Activated CD8-positive, alpha-beta memory T cell treated with anti-CD3 and anti-CD28 coated beads, Interleukin-2, amount 10 ng/mL, durations not matched to agents 7 days and 5 days (primary cell): ENCODE data around the gene VWA1. TPM values are rescaled to one million over a fixed set of nuclear protein-coding genes. Genes with fewer than 3 reads are reported as not detected.
"Not testable (repeated sequence)": the region's sequence is repeated elsewhere in the genome, so short reads cannot be mapped to it uniquely, and the experiment has no call there.

Experiments
- ATAC-seq: fragments of 150-1000 bp; cut with Tn5 transposase; one replicate; pipeline ENCODE4 v1.10.0; 2021; ENCODE audit warnings: moderate library complexity
- CTCF ChIA-PET: fragments of 350-600 bp; sonication (Branson Sonifier 250); formaldehyde crosslinking; loops from one replicate; lab custom pipeline; 2021; ENCODE audit warnings: antibody characterized with exemption; lab: Charles Lee
- DNase-seq: peaks from one replicate; pipeline ENCODE4 v3.0.0-alpha.2; 2020
- H3K27ac Mint-ChIP-seq: one replicate; pipeline ENCODE4 v1.8.0; 2021; ENCODE audit warnings: mild to moderate bottlenecking, mixed read lengths
- H3K27me3 Mint-ChIP-seq: one replicate; pipeline ENCODE4 v1.8.0; 2021; ENCODE audit warnings: mixed read lengths
- H3K36me3 Mint-ChIP-seq: one replicate; pipeline ENCODE4 v1.8.0; 2021; ENCODE audit warnings: mild to moderate bottlenecking, mixed read lengths
- H3K4me1 Mint-ChIP-seq: one replicate; pipeline ENCODE4 v1.8.0; 2021; ENCODE audit warnings: mixed read lengths
- H3K4me3 Mint-ChIP-seq: one replicate; pipeline ENCODE4 v1.8.0; 2021; ENCODE audit warnings: mild to moderate bottlenecking, moderate library complexity, mixed read lengths
- H3K9me3 Mint-ChIP-seq: one replicate; pipeline ENCODE4 v1.8.0; 2022; ENCODE audit warnings: low read depth, mixed read lengths
- total RNA-seq, 2 experiments: library from RNA; stranded (reverse); gene quantifications; one replicate each; pipeline ENCODE4 v1.2.3, GENCODE V29; 2021

Gene VWA1
- total RNA-seq, 2 experiments from 2014 or later: 0.20 to 0.28 TPM

- H3K9me3 Mint-ChIP-seq, H3K4me1 Mint-ChIP-seq, DNase-seq, H3K27me3 Mint-ChIP-seq, H3K27ac Mint-ChIP-seq, CTCF ChIA-PET, H3K4me3 Mint-ChIP-seq, ATAC-seq, H3K36me3 Mint-ChIP-seq: not testable (repeated sequence)
Observed at GRCh38 chr1:1454286-1455056, 19.0 kb downstream of the VWA1 start.

DNA sequence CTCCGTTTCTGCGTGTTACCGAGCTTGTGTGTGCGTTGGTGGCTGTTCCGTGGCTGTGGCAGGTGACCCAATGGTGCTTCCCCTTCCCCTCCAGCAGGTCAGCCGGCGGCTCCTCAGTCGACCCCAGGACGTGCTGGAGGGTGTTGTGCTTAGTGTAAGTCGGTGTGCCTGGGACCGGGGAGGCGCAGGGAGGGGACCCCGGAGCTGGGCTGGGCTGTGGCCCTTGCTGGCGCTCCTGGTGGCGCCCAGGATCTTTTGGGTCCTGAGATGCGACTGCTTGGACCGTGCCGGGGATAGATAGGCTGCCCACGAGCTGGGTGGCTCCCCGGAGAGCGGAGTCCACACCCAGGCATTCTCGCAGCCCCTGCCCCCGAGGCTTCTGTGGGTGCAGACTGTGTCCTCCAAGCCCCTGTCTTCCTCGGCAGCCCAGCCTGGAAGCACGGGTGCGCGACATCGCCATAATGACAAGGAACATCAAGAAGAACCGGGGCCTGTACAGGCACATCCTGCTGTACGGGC lies 19.9 kb downstream of the VWA1 start:
- no peak for ATAC-seq
- CTCF ChIA-PET: no interaction called here
- Mint-ChIP-seq H3K9me3 (no peaks in the 10 kb centered on the region), H3K4me1 (no peaks in the 10 kb centered on the region), H3K27me3 (no peaks in the 10 kb centered on the region), H3K4me3 (no peak overlapping the region), H3K36me3 (no peaks in the 10 kb centered on the region), H3K27ac (no peak overlapping the region)
- DNase-seq: no peak

DNA sequence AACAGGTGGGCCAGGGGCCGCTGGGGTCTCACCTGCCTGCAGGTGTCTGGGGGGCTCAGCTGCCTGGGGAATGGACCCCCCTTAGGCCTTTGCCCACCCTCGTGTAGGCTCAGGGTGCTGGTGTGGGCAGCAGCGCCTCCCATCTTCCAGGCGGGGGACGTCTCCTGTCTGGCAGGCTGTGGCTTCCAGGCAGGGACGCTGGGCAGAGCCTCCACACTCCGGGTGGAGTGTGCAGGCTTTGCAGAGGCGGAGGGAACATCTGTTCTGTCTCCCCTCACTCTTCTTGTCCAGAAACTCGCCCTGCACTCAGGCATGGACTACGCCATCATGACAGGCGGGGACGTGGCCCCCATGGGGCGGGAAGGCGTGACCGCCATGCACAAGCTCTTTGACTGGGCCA lies 20.4 kb downstream of the VWA1 start:
- H3K9me3 Mint-ChIP-seq, ATAC-seq, DNase-seq, H3K4me1 Mint-ChIP-seq, H3K36me3 Mint-ChIP-seq, H3K27me3 Mint-ChIP-seq, CTCF ChIA-PET, H3K4me3 Mint-ChIP-seq, H3K27ac Mint-ChIP-seq: not testable (repeated sequence)

DNA sequence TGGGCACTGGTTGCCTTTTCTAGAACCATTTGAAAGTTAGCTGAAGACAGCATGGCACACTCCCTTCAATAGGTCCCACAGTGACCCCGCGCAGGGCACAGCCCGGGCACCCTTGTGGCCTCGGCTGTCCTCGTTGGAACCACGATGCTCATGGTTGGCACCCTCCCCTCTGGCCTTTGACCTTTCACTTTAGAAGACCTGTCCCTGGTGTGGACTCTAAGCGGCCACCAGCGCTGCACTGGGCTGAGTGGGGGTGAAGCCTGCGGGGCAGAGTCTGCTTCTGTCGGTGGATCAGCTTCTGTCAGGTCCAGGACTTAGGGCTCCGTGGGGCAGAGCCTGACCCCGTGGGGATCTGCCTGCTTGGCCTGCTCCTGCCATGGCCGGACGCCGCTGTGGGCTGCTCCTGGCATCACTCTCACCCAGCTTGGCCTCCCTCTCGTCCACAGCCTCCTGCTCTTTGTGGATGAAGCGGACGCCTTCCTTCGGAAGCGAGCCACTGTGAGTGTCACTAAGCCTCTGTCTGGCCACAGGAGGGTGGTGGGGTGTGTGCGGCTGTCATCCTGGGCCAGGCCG lies 21.3 kb downstream of the VWA1 start:
- H3K36me3 Mint-ChIP-seq, H3K9me3 Mint-ChIP-seq, H3K4me3 Mint-ChIP-seq, CTCF ChIA-PET, H3K27ac Mint-ChIP-seq, ATAC-seq, DNase-seq, H3K27me3 Mint-ChIP-seq, H3K4me1 Mint-ChIP-seq: not testable (repeated sequence)

DNA sequence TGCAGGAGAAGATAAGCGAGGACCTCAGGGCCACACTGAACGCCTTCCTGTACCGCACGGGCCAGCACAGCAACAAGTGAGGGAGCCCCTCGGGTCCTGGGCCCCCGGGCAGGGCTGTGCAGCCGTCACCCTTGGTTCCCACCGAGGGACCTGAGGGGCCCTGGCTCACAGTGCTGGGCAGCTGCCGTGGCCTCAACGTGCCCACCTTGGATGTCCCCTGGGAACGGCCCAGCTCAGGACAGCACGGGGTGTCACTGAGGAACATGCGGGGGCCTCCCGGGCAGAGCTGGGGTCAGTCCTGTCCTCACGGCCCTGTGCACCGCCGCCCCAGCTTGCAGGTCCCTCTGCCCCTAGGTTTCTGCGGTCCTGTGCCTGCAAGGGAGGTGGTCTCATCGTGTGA lies 23.7 kb downstream of the VWA1 start:
- not testable (repeated sequence) for H3K4me1 Mint-ChIP-seq, H3K9me3 Mint-ChIP-seq, DNase-seq, H3K27ac Mint-ChIP-seq, H3K4me3 Mint-ChIP-seq, H3K36me3 Mint-ChIP-seq, H3K27me3 Mint-ChIP-seq, ATAC-seq
- CTCF ChIA-PET: interaction anchor here (0.6 kb wide), 1 partner anchor 19 kb away, joined by 3 read pairs; no protein-coding TSS in a partner anchor

DNA sequence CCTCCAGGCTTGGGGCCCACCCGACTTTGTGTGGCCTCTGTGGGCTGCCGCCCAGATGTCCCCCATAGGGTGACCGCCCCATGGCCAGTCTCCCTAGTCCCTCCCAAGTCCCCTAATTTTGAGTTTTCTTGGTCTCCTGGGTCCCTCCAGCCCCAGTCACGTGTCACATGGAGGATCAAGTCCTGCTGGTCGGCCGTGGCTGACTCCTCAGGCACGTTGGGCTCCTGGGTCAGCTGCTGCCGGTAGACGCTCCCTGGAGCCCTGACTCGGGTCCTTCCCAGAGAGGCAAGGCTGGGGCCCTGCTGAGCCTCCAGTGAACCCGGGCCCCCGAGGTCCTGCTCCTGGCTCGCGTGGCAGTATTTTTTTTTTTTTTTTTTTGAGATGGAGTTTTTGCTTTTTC lies 24.2 kb downstream of the VWA1 start:
- CTCF ChIA-PET: interaction anchor here (0.6 kb wide), 1 partner anchor 19 kb away, joined by 3 read pairs; no protein-coding TSS in a partner anchor
- not testable (repeated sequence) for ATAC-seq, H3K36me3 Mint-ChIP-seq, H3K27ac Mint-ChIP-seq, DNase-seq, H3K4me1 Mint-ChIP-seq, H3K27me3 Mint-ChIP-seq, H3K4me3 Mint-ChIP-seq, H3K9me3 Mint-ChIP-seq

GRCh38 chr1:1460540-1461130 lies 25.1 kb downstream of the VWA1 start:
- CTCF ChIA-PET: no interaction called here

DNA sequence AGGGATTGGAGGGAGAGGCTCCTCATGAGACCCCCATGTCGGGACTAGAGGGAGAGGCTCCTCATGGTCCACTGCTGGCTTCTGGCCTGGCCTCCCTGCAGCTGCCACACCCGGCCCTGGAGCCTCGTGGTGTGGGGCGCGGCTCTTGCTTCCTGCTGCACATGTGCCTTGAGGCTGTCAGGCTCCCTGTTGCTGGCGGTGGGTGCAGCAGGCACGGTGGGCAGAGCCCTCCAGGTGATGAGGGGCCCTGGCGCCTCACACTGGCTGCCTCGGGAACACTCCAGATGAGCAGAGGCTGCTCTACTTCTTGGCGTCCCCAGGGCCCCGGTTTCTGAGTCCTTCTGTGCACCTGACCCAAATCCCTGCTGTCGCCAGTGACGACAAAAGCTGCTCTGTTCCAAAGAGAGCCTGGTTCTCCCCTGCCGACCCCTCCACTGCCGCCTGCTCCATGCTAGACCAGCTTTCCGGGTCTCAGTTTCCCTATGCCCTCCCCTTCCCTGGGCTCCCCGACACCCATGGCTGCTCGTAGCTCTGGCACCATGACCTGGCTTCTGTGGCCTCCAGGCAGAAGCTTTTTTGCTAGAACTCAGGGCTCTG lies 26.3 kb downstream of the VWA1 start:
- Mint-ChIP-seq H3K27me3 (peaks cover 4% of the 10 kb centered on the region), H3K9me3 (no peaks in the 10 kb centered on the region), H3K36me3 (no peaks in the 10 kb centered on the region), H3K4me1 (no peaks in the 10 kb centered on the region), H3K27ac (peak overlapping the region; percentile 49), H3K4me3 (no peak overlapping the region)
- no peak for DNase-seq
- CTCF ChIA-PET: no interaction called here
- no peak for ATAC-seq

More at GRCh38 chr1:1460540-1461130, 25.1 kb downstream of the VWA1 start:
- peaks cover under 1% of the 10 kb centered on the region for H3K27me3 Mint-ChIP-seq
- no peak overlapping the region for H3K27ac Mint-ChIP-seq
- DNase-seq (no peak), ATAC-seq (no peak)
- no peaks in the 10 kb centered on the region for H3K36me3 Mint-ChIP-seq
- no peak overlapping the region for H3K4me3 Mint-ChIP-seq
- no peaks in the 10 kb centered on the region for H3K4me1 Mint-ChIP-seq
- H3K9me3 Mint-ChIP-seq: no peaks in the 10 kb centered on the region

DNA sequence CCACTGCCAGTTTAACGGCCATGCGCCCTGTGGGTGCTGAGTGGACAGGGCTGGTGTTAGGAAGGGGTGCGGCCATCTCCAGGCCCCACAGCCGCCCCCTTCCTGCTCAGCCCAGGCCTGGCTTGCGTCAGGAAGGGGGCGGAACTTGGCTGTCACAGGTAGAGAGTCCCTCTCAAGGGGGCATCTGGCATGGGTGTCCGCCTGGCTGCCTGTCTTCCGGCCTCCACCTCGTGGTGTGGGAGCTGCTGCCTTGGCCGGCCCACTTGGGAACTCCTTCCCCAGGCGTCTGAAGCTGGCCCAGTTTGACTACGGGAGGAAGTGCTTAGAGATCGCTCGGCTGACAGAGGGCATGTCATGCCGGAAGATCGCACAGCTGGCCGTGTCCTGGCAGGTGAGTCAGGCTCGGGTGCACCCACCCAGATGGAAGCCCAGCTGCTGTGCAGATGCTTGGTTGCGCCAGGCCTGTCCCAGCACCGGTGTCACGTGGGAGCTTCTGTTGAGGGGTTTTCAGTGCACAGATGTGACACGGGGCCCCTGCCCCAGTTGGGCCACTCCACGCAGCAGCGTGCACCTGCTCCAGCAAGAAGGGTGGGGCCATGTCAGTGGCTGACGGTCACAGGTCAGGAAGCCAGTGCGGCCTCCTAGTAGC lies 27.0 kb downstream of the VWA1 start:
- no peaks in the 10 kb centered on the region for H3K4me1 Mint-ChIP-seq
- peak overlapping the region; percentile 57 for H3K27ac Mint-ChIP-seq
- DNase-seq (no peak), ATAC-seq (peak; percentile 45)
- CTCF ChIA-PET: no interaction called here
- H3K36me3 Mint-ChIP-seq: no peaks in the 10 kb centered on the region
- no peaks in the 10 kb centered on the region for H3K9me3 Mint-ChIP-seq
- peak overlapping the region; percentile 42 for H3K4me3 Mint-ChIP-seq
- H3K27me3 Mint-ChIP-seq: peaks cover 4% of the 10 kb centered on the region

DNA sequence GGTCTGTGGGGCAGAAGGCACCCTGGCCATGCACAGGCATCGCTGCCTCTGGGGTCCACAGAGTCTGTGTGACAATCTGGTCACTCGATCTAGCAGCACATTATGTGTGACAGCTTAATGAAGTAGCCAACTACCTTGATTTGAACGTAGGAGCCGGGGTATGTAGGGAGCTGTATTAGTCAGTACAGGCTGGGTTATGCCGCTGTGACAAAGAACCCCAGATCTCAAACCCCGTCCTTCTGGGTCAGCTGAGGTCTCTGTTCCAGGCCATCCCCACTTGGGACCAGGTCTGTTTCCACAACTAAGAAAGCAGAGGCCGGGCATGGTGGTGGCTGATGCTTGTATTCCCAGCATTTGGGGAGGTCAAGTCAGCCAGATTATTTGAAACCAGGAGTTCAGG lies 27.8 kb downstream of the VWA1 start:
- Mint-ChIP-seq H3K36me3 (no peaks in the 10 kb centered on the region), H3K4me1 (no peaks in the 10 kb centered on the region), H3K4me3 (no peak overlapping the region), H3K27ac (no peak overlapping the region), H3K9me3 (no peaks in the 10 kb centered on the region), H3K27me3 (peaks cover 4% of the 10 kb centered on the region)
- CTCF ChIA-PET: no interaction called here
- DNase-seq (no peak), ATAC-seq (no peak)

GRCh38 chr1:1468196-1468985 lies 32.9 kb downstream of the VWA1 start:
- H3K4me3 Mint-ChIP-seq, CTCF ChIA-PET, ATAC-seq, H3K9me3 Mint-ChIP-seq, H3K36me3 Mint-ChIP-seq, DNase-seq, H3K27me3 Mint-ChIP-seq, H3K27ac Mint-ChIP-seq: not testable (repeated sequence)
- peaks cover 22% of the 10 kb centered on the region for H3K4me1 Mint-ChIP-seq

GRCh38 chr1:1470626-1471388 lies 35.3 kb downstream of the VWA1 start:
- Mint-ChIP-seq H3K4me3 (peak overlapping the region; percentile 94), H3K9me3 (no peaks in the 10 kb centered on the region), H3K27me3 (peaks cover 1% of the 10 kb centered on the region), H3K36me3 (no peaks in the 10 kb centered on the region), H3K27ac (peak overlapping the region; percentile 89), H3K4me1 (peaks cover 30% of the 10 kb centered on the region)
- CTCF ChIA-PET: no interaction called here
- ATAC-seq (no peak), DNase-seq (peak; percentile 49)
